Measurements from ENCODE around the gene PISD. TPM values are rescaled to one million over a fixed set of nuclear protein-coding genes. Genes with fewer than 3 reads are reported as not detected.

The PISD gene
- total and polyA plus RNA-seq, 2 donors (not counting 3 experiments of a cell fraction or from before 2014, with no cell fraction given) = 53.4 to 58.0 TPM

- no peak overlapping the region for H3K4me3 ChIP-seq (replicated peaks in 1 of 3; ENCODE audit: insufficient read depth in 1 of 3, low read depth in 1 of 3, low read length in 3 of 3)
- FAIRE-seq = no peak
- peaks cover 86% of the 10 kb centered on the region for H3K79me2 ChIP-seq (ENCODE audit: control insufficient read depth, insufficient read depth, low read length)
- dilution Hi-C loops (cut with MboI; ENCODE audit: extremely low pct_ligation_motif_present, low sequenced_read_pairs) (no loop called here), intact Hi-C loops (cut with micrococcal nuclease) (no loop called here)
- no peaks in the 10 kb centered on the region for H3K9me1 ChIP-seq (replicated peaks; ENCODE audit: control insufficient read depth, extremely low read depth, insufficient read depth, low read length)
- no peaks in the 10 kb centered on the region for H3K9me3 ChIP-seq (replicated peaks; ENCODE audit: control insufficient read depth, insufficient read depth, low read length)
- H3K27me3 ChIP-seq (ENCODE audit: control insufficient read depth in 2 of 2, insufficient read depth in 2 of 2, low read length in 2 of 2) = no peaks in the 10 kb centered on the region
- TF ChIP-seq MAX (IDR thresholded peaks at IDR 0.05; ENCODE audit: insufficient read depth, insufficient read length) = no peak
- no peak for TF ChIP-seq JUN (IDR thresholded peaks at IDR 0.05; ENCODE audit: borderline replicate concordance, insufficient read depth, insufficient read length, low read depth)
- TF ChIP-seq POLR2A (IDR thresholded peaks at IDR 0.05; ENCODE audit: low read depth, low read length) = no peak
- no peak for TF ChIP-seq FOS (IDR thresholded peaks at IDR 0.05; ENCODE audit: borderline replicate concordance, insufficient read depth, low read length)
- TF ChIP-seq EZH2 (IDR thresholded peaks at IDR 0.05; ENCODE audit: borderline replicate concordance, low read depth, low read length, severe bottlenecking) = no peak
- TF ChIP-seq MYC (IDR thresholded peaks at IDR 0.05; ENCODE audit: low read depth, low read length) = no peak
- TF ChIP-seq, protein P1, sequence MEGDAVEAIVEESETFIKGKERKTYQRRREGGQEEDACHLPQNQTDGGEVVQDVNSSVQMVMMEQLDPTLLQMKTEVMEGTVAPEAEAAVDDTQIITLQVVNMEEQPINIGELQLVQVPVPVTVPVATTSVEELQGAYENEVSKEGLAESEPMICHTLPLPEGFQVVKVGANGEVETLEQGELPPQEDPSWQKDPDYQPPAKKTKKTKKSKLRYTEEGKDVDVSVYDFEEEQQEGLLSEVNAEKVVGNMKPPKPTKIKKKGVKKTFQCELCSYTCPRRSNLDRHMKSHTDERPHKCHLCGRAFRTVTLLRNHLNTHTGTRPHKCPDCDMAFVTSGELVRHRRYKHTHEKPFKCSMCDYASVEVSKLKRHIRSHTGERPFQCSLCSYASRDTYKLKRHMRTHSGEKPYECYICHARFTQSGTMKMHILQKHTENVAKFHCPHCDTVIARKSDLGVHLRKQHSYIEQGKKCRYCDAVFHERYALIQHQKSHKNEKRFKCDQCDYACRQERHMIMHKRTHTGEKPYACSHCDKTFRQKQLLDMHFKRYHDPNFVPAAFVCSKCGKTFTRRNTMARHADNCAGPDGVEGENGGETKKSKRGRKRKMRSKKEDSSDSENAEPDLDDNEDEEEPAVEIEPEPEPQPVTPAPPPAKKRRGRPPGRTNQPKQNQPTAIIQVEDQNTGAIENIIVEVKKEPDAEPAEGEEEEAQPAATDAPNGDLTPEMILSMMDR (IDR thresholded peaks at IDR 0.05; ENCODE audit: extremely low read depth in 1 of 2, insufficient read depth in 1 of 2, low read depth in 1 of 2, low read length in 2 of 2) = no peak
- TF ChIP-seq POLR2AphosphoS5 (IDR thresholded peaks at IDR 0.05; ENCODE audit: insufficient read depth, low read depth, low read length) = no peak
- no peak for TF ChIP-seq GATA2 (IDR thresholded peaks at IDR 0.05; ENCODE audit: insufficient read depth, insufficient read length, low read depth, low read length)
- H3K36me3 ChIP-seq (ENCODE audit: control insufficient read depth in 2 of 2, extremely low read depth in 1 of 2, insufficient read depth in 2 of 2, low read length in 2 of 2) = peaks cover 0 to 16% of the 10 kb centered on the region in 2 experiments
- peaks cover 36% of the 10 kb centered on the region for H3K4me1 ChIP-seq (ENCODE audit: control insufficient read depth, extremely low read depth, insufficient read depth, low read length)
- ChIA-PET POLR2A (interaction anchor here (0.6 kb wide), 1 partner anchor 194 kb away, joined by 3 read pairs; no protein-coding TSS in a partner anchor), CTCF (interaction anchor here (0.8 to 5.4 kb wide), 7 partner anchors 9 to 174 kb away, joined by 3 to 29 read pairs (median 5); no protein-coding TSS in a partner anchor)
- H3K4me2 ChIP-seq (ENCODE audit: insufficient read depth, low read length) = no peak overlapping the region
- no peak overlapping the region for H3K9ac ChIP-seq (replicated peaks; ENCODE audit: extremely low read depth, insufficient read depth, low read length)
- H4K20me1 ChIP-seq (replicated peaks; ENCODE audit: control insufficient read depth, extremely low read depth, insufficient read depth, low read length) = no peaks in the 10 kb centered on the region
- DNase-seq (ENCODE audit: low read depth, low spot score) = no peak
- BruUV-seq (replicated peaks) = no TSS peak
- H3K27ac ChIP-seq (ENCODE audit: insufficient read depth, low read depth, low read length) = peak overlapping the region; percentile 26
- no peak overlapping the region for H2AFZ ChIP-seq (ENCODE audit: low read depth, low read length)
These were observed 36.8 kb downstream of the PISD start for GRCh38 chr22:31625257-31625640.
